HCT116 (cell line): ENCODE data around the gene TPBGL. TPM values are rescaled to one million over a fixed set of nuclear protein-coding genes. Genes with fewer than 3 reads are reported as not detected.

Experiments
- ATAC-seq: fragments of 200-7000 bp; cut with Tn5 transposase; 2 replicates; pipeline ENCODE4 v1.9.1; 2020; ENCODE audit warnings: mild to moderate bottlenecking, moderate library complexity
- BruUV-seq: library from RNA; stranded (reverse); fragments of 400-500 nt; replicated peaks from 2 replicates; lab custom pipeline; 2021; lab: Mats Ljungman, UMichigan
- CTCF ChIA-PET: fragments of 300-600 bp; sonication (Branson Sonifier 250); formaldehyde crosslinking; loops from one replicate; lab custom pipeline; 2021; ENCODE audit warnings: antibody characterized with exemption; lab: Charles Lee
- POLR2A ChIA-PET: fragments of 300-600, 350-600 bp; sonication (Branson Sonifier 250); formaldehyde crosslinking; loops from one replicate; lab custom pipeline; 2021; ENCODE audit warnings: antibody characterized with exemption; lab: Charles Lee
- RAD21 ChIA-PET, 2 experiments: fragments of 300-600 bp; sonication (Branson Sonifier 250); formaldehyde crosslinking; loops; one replicate each; lab custom pipeline; 2023; ENCODE audit warnings: low total read pairs in 2 of 2; ENCODE audit not compliant: uncharacterized antibody in 2 of 2, unreplicated experiment in 2 of 2, low non-redundant PET in 1 of 2; lab: Charles Lee
- DNase-seq: peaks from one replicate; pipeline ENCODE4 v3.0.0-alpha.2; 2010; ENCODE audit warnings: low read depth, low spot score
- H2AFZ ChIP-seq: fragments of 200-600 bp; shearing (Covaris generic), sonication (generic); 2 replicates; pipeline ENCODE4 v1.6.1; 2017; ENCODE audit warnings: low read depth, mixed run types, mixed read lengths, antibody characterized with exemption, low read length; ENCODE audit not compliant: poor library complexity, severe bottlenecking
- H3K27ac ChIP-seq: 2 replicates; pipeline ENCODE4 v1.5.1; 2012; ENCODE audit warnings: low read depth, low read length
- H3K27me3 ChIP-seq: fragments of 200-600 bp; sonication (generic); 2 replicates; pipeline ENCODE4 v1.6.1; 2016; ENCODE audit warnings: mixed run types, low read length, mixed read lengths; ENCODE audit not compliant: insufficient read depth
- H3K36me3 ChIP-seq, 2 experiments: fragments of 200-500 bp in 1 of 2; fragments of 200-600 bp in 1 of 2; sonication (Bioruptor generic) in 1 of 2; sonication (generic) in 1 of 2; 2 replicates each; pipeline versions ENCODE4 v1.5.1 to v1.6.1; 2014 to 2016; ENCODE audit warnings: low read length in 2 of 2, inconsistent platforms in 1 of 2, mixed read lengths in 1 of 2, mixed run types in 1 of 2; ENCODE audit not compliant: insufficient read depth in 2 of 2, control insufficient read depth in 1 of 2
- H3K4me1 ChIP-seq, 2 experiments: fragments of 200-600 bp in 1 of 2; sonication (generic) in 1 of 2; 2 replicates each; pipeline versions ENCODE4 v1.5.1 to v1.6.1; 2012 to 2017; ENCODE audit warnings: low read length in 2 of 2, inconsistent platforms in 1 of 2, mild to moderate bottlenecking in 1 of 2, mixed read lengths in 1 of 2, mixed run types in 1 of 2, moderate library complexity in 1 of 2; ENCODE audit not compliant: insufficient read depth in 2 of 2, control insufficient read depth in 1 of 2
- H3K4me2 ChIP-seq: fragments of 200-600 bp; sonication (generic); 2 replicates; pipeline ENCODE4 v1.6.1; 2017; ENCODE audit warnings: mixed run types, low read length, mixed read lengths
- H3K4me3 ChIP-seq, 2 experiments: fragments of 200-600 bp in 1 of 2; sonication (generic) in 1 of 2; replicated peaks in 1 of 2; 2 replicates each; pipeline ENCODE4 v1.5.1; 2011 to 2016; ENCODE audit warnings: low read length in 2 of 2, control low read depth in 1 of 2, low read depth in 1 of 2, mild to moderate bottlenecking in 1 of 2, mixed read lengths in 1 of 2, mixed run types in 1 of 2
- H3K79me2 ChIP-seq: fragments of 200-600 bp; sonication (generic); 2 replicates; pipeline ENCODE4 v1.6.1; 2017; ENCODE audit warnings: mild to moderate bottlenecking, mixed run types, low read length, moderate library complexity, mixed read lengths; ENCODE audit not compliant: insufficient read depth
- H3K9ac ChIP-seq: fragments of 200-600 bp; sonication (generic); 2 replicates; pipeline ENCODE4 v1.6.1; 2016; ENCODE audit warnings: low read length, mixed read lengths
- H3K9me2 ChIP-seq: fragments of 200-600 bp; sonication (generic), shearing (Covaris generic); 2 replicates; pipeline ENCODE4 v1.6.1; 2017; ENCODE audit warnings: mixed run types, mild to moderate bottlenecking, moderate library complexity; ENCODE audit not compliant: insufficient read depth
- H3K9me3 ChIP-seq, 2 experiments: fragments of 200-500 bp in 1 of 2; fragments of 200-600 bp in 1 of 2; sonication (Bioruptor generic) in 1 of 2; sonication (generic) in 1 of 2; 2 replicates each; pipeline ENCODE4 v1.6.1; 2014 to 2017; ENCODE audit warnings: low read length in 2 of 2, mixed read lengths in 2 of 2, inconsistent platforms in 1 of 2, low read depth in 1 of 2, mild to moderate bottlenecking in 1 of 2, mixed run types in 1 of 2, moderate library complexity in 1 of 2; ENCODE audit not compliant: control insufficient read depth in 1 of 2, insufficient read depth in 1 of 2
- H4K20me1 ChIP-seq: fragments of 200-600 bp; sonication (generic), shearing (Covaris generic); 2 replicates; pipeline ENCODE4 v1.6.1; 2017; ENCODE audit warnings: mixed run types, mild to moderate bottlenecking, moderate library complexity; ENCODE audit not compliant: insufficient read depth
- ATF3 ChIP-seq: IDR thresholded peaks from 2 replicates; pipeline ENCODE4 v1.6.1; 2012
- CBX3 ChIP-seq: IDR thresholded peaks from 2 replicates; pipeline ENCODE4 v1.6.1; 2012; ENCODE audit warnings: low read depth
- EZH2 ChIP-seq: fragments of 200-600 bp; sonication (generic); IDR thresholded peaks from 2 replicates; pipeline ENCODE4 v1.6.1; 2017; ENCODE audit warnings: antibody characterized with exemption, mixed run types
- SRF ChIP-seq: IDR thresholded peaks from 2 replicates; pipeline ENCODE4 v1.6.1; 2012; ENCODE audit warnings: low read depth
- intact Hi-C: fragments of 100-400 bp; cut with micrococcal nuclease; formaldehyde crosslinking; loops from 2 replicates; pipeline ENCODE4 v1.10.0; 2022
- total RNA-seq: library from RNA; stranded (reverse); gene quantifications from one replicate; pipeline ENCODE4 v1.2.1, GENCODE V29; 2021; ENCODE audit not compliant: unreplicated experiment

TPBGL gene
- total RNA-seq, 1 experiment from 2014 or later = 0.12 TPM

GRCh38 chr11:75225794-75226193, 14.8 kb upstream of the TPBGL start:
- no peak for DNase-seq
- Histone ChIP-seq H3K4me3 (no peak overlapping the region), H2AFZ (no peak overlapping the region), H3K9me2 (no peaks in the 10 kb centered on the region), H3K36me3 (no peaks in the 10 kb centered on the region), H3K27ac (no peak overlapping the region), H3K4me1 (peaks cover 0 to 7% of the 10 kb centered on the region in 2 experiments; a peak in 2 of 4 replicates), H3K27me3 (peaks cover 4% of the 10 kb centered on the region; the same call in 1 of the 2 replicates)
- ChIA-PET POLR2A (no interaction called here), RAD21 (no interaction called here)
- no TSS peak for BruUV-seq
- TF ChIP-seq SRF (no peak), ATF3 (no peak), EZH2 (no peak)
- TF ChIP-seq, all 23 proteins: peak for 0
- no peak for ATAC-seq
- no peaks in the 10 kb centered on the region for H4K20me1 ChIP-seq
- no peak overlapping the region for H3K4me2 ChIP-seq
- no peaks in the 10 kb centered on the region for H3K79me2 ChIP-seq
- intact Hi-C loops = no loop called here
- CTCF ChIA-PET = interaction anchor here (1.3 kb wide), 1 partner anchor 85 kb away, joined by 4 read pairs; no protein-coding TSS in a partner anchor
- no peaks in the 10 kb centered on the region for H3K9me3 ChIP-seq
- H3K9ac ChIP-seq = no peak overlapping the region

GRCh38 chr11:75229466-75229865, 11.1 kb upstream of the TPBGL start:
- DNase-seq (no peak), ATAC-seq (no peak)
- no peaks in the 10 kb centered on the region for H4K20me1 ChIP-seq
- H3K9me2 ChIP-seq = no peaks in the 10 kb centered on the region
- no peaks in the 10 kb centered on the region for H3K9me3 ChIP-seq
- BruUV-seq = no TSS peak
- no peaks in the 10 kb centered on the region for H3K36me3 ChIP-seq
- no peaks in the 10 kb centered on the region for H3K4me1 ChIP-seq
- intact Hi-C loops = no loop called here
- ChIA-PET POLR2A (no interaction called here), CTCF (no interaction called here), RAD21 (no interaction called here)
- H3K9ac ChIP-seq = no peak overlapping the region
- TF ChIP-seq CBX3 = no peak
- no peak overlapping the region for H3K4me3 ChIP-seq
- H3K27me3 ChIP-seq = peaks cover 7% of the 10 kb centered on the region; the same call in 1 of the 2 replicates
- no peak overlapping the region for H2AFZ ChIP-seq
- H3K4me2 ChIP-seq = no peak overlapping the region
- H3K79me2 ChIP-seq = no peaks in the 10 kb centered on the region
- no peak overlapping the region for H3K27ac ChIP-seq
